GM19035 (cell line): Measurements from ENCODE around the gene SPATC1L.

ENCODE experiments used
- ATAC-seq: cut with Tn5 transposase; IDR thresholded peaks from one replicate; pipeline ENCODE4 v1.9.1; 2021; ENCODE audit not compliant: unreplicated experiment

Gene SPATC1L

DNA sequence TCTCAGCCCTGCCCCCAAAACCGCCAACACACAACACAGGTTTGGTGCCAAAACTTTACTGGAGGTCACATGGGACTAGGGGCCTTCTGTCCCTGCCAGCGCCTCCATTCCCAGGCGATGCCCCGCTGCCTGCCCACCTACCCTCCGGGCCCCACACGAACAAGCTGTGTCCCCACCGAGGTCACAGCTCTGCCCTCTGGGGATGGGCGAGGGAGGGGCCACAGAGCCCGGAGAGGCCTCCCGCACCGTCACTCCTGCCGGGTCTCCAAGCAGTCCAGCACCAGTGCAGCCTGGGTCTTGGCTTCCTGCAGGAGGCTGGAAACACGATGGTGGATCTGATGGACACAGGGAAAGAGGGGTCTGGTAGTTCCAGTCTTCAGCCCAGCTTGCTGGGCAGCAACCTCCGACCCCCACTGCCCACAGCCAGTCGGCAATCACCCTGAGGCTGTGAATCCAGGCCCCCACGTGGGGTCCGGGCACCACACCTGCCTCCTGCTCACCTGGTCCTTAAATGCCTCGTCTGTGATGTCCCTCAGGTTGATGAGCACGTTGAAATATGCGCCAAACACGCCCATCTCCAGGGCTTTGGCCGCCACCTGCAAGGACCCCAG is 47.4 kb downstream of the SPATC1L start:
- ATAC-seq = no peak

DNA sequence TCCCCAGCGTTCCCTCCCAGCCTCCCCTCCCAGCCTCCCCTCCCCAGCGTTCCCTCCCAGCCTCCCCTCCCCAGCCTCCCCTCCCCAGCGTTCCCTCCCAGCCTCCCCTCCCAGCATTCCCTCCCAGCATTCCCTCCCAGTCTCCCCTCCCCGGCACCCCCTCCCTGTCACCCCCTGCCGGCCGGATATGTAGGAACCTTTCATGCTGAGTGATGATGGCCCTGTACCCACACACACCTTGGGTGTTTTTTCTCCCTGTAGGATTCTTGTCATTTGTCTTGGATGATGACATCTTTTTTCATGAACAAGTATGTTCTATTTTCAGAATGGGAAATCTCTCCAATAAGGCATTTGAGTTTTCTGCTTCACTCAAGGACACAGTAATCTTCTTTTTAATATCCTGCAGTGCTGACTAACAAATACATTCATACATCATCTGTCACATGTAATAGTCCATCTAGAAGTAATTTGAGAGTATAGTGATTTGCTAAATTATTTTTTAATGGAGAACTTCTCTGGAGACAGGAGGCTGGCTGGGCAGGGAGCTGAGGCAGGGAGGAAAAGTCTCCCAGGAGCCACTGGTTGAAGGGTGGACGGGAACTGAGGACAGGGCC is 48.4 kb downstream of the SPATC1L start:
- ATAC-seq = no peak

DNA sequence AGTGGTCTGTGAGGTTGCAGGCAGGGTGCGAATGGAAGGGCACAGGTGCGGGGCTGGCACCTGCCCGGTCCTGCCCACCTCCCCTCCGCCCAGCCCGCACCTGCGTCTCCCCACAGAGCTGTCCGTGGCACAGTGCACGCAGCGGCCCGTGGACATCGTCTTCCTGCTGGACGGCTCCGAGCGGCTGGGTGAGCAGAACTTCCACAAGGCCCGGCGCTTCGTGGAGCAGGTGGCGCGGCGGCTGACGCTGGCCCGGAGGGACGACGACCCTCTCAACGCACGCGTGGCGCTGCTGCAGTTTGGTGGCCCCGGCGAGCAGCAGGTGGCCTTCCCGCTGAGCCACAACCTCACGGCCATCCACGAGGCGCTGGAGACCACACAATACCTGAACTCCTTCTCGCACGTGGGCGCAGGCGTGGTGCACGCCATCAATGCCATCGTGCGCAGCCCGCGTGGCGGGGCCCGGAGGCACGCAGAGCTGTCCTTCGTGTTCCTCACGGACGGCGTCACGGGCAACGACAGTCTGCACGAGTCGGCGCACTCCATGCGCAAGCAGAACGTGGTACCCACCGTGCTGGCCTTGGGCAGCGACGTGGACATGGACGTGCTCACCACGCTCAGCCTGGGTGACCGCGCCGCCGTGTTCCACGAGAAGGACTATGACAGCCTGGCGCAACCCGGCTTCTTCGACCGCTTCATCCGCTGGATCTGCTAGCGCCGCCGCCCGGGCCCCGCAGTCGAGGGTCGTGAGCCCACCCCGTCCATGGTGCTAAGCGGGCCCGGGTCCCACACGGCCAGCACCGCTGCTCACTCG is 52.2 kb downstream of the SPATC1L start:
- ATAC-seq = no peak

DNA sequence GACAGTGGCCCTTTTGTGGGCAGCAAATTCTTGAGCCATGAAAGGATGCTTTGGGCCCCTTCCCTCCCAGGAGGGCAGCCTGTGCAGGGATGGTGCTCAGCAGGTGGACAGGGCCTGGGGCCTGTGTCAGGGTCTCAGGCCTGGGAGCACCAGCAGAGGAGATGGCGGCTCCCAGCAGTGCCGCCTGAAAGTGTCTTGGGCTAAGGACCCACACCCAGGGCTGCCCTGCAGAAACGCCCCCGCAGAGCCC is 52.7 kb downstream of the SPATC1L start:
- no peak for ATAC-seq

DNA sequence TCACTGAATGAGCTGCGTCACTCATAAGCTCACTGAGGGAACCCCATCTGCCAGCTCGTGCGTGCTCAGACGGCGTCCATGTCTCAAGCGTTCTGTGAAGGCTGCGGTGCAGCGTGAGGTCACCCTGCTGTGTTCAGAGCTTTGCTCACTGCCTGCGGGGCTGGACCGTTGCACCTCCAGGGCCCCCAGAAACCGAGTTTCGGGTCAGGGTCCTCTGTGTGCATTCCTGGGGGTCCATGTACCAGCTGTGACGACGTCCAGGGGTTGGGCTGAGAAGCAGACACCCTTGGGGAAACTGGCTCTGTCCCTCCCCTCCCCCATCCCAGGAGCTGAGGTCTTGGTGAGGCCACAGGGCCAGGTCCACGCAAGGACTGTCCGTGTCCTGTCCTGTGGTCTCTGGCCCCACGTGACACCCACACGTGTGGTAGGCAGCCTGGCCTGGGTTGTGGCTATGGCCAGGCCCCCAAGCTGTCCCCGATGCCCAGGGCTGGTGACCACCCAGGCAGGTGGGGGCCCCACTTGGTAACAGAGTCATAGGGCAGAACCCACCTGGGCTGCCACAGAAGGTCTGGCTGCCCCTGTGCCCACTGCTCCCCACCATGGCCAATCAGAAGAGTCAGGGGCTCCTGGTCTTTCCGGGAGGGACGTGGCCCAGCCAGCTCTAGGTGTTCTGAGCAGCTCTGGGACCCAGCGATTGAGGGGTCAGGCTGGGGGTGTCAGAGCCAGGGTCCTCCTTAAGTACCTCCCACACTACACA is 53.2 kb downstream of the SPATC1L start:
- ATAC-seq = no peak

DNA sequence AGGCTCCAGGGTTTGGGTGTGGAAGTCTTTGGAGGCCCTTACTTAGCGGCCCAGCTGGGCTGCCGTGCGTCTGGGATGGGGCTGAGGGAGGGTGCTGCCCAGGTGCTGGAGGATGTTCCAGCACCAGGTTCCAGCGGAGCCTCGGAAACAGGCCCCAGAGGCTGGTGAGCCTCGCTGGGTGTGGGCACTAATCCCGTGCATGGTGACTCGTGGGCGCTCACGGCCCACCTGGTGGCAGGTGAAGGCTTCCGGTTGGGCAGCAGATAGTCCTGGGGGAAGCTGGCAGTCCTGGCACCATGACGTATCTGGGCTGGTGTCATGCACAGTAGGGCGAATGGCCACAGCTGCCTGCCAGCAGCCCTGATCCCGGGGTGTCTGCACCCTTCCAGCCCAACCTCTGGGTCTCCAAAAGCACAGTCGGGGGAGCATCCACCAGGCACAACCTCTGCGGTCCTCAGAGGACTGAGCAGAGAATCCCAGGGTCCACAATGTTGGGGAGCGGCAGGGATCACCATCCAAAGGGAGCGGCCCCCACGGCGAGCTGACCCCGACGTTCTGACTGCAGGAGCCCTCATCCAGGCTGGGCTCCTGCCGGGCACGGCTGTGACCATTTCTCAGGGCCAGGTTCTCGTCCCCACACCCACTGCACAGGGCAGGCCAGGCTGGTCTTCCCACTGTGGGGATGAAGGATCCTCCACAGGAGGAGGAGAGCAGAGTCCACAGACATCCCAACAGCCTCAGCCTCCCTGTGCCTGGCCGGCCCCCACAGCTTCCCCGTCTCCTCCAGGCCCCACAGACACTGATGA is 54.2 kb downstream of the SPATC1L start:
- no peak for ATAC-seq

DNA sequence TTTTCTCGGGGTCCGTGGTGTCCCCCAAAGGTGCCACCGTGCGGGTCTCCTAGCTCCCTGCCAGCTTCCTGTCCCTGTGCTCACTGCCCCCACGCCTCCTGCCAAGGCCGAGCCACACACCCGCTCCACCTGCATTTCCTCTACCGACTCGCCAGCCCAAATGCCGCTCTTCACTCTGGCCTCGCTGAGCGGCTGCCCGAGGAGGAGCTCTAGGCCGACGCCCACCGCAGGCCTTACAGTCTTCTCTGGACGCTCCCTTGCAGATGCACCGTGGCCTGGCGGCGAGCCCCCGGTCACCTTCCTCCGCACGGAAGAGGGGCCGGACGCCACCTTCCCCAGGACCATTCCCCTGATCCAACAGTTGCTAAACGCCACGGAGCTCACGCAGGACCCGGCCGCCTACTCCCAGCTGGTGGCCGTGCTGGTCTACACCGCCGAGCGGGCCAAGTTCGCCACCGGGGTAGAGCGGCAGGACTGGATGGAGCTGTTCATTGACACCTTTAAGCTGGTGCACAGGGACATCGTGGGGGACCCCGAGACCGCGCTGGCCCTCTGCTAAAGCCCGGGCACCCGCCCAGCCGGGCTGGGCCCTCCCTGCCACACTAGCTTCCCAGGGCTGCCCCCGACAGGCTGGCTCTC is 55.2 kb downstream of the SPATC1L start:
- no peak for ATAC-seq

DNA sequence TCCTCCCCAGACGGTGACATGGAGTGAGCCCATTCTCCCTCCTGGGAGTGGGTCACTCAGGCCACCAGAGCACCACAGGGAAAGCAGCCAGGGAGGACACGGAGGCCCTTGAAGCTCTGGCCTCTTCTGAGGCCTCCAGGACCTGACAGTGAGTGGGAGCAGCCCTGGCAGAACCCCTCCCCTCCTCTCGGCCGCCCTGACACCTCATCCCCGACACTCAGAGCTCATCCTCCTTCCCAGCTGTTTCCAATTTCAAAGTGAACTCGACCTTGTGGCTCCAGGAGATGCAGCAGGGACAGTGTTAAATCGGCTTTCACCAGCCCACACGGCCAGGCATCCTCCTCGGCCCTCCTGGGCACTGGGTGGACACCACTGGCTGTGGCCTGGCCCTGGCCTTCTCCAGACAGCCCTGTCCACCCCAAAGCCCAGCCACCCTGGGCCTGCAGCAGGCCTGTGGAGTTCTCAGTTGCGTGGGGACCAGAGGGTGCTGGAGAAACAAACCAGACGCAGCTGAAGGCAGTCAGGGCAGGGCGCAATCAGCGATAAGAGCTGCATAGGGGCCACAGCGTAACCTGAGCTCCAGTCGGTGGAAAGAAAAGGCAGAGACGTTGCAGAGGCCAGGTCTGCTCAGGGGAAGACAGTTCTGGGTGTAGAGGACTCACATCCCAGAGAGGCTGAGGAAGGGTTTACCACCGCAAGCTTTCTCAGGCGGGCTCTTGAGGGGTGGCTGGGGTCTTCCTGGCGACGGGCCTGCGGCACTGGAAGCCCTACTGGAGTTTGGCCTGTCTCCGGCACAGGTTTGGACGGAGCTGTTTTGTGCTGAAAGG is 55.9 kb downstream of the SPATC1L start:
- ATAC-seq = no peak

DNA sequence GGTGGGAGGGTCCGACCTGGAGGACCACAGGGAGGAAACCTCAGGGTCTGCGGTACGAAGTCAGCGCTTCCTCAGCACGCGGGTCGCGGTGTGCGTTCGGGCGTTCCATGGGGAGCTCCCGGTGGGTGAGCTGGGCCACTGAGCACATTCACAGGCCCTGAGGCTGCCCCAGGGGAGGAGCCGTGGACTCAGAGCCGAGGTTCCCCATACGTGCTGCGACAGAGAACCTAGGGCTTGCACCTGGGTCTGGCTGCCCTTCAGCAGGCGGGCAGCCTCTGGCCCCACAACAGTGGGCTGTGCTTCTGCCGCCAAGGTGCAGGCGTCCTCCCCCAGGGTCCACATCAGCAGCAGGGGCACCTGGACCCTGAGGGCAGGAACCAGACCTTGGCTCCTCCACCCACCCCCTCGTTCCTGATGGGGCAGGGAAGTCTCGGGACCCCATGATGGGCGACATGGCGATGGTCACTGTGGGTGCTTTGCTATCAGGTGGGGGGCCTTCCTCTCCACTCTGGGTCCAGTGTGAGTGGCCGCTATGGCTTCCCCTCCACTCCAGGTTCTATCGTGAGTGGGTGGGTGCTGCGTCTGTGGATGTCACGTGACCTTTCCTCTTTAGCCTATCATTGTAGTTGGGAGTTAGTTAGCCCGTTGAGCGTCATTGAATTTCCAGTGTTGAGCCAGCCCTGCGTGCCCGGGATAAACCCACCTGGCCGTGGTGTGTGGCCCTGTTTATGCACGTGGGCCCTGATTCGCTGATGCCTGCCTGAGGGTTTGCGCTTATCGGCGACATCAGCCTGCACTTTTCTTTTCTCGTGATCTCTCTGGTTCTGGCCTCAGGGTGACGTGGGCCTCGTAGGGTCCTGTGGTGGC is 56.8 kb downstream of the SPATC1L start:
- ATAC-seq = no peak

DNA sequence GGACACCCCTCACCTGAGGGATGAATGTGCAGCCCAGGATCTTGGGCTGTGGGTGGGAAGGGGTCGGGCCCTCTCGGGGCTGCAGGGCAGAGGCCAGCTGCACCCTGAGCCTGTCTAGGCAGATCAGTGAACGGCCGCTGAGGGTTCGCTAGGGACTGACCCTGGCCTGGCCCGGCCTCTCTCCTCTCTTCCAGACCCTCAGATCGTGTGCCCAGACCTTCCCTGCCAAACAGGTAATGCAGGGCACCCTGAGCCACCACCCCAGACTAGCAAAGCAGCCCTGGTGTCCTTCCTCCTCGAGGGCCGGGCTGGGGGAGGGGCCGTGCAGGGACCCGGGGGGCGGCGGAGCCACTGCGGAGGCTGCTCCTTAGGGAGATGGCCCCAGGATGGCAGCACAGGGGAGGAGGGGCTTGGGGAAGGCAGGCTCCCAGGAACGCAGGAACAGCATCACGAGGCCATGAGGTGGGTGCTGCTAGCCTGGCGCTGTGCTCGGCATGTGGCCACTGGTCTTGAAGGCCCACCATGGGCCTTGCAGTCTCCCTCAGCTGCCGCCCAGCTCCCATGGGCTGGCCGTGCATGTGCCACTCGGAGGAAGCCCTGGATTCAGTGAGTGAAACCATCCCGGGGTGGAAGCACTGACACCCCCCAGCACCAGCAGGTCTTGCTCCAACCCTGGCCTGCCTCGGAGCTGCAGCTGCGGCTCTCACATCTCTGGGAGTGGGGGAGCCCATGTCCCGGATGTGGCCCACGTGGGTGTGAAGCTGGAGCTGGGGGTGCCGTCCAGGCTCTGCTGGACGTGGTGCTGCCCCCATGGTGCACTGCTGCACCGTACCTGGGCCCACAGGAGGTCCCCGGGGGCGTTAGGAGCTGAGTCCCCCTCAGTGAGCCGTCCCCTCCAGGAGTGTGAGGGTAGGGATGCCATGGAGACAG is 57.7 kb downstream of the SPATC1L start:
- ATAC-seq = no peak

DNA sequence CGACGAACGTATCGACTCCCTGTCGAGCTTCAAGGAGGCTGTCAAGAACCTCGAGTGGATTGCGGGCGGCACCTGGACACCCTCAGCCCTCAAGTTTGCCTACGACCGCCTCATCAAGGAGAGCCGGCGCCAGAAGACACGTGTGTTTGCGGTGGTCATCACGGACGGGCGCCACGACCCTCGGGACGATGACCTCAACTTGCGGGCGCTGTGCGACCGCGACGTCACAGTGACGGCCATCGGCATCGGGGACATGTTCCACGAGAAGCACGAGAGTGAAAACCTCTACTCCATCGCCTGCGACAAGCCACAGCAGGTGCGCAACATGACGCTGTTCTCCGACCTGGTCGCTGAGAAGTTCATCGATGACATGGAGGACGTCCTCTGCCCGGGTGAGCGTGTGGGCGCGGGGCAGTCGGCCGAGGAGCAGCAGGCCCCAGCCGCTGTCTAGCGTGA is 58.4 kb downstream of the SPATC1L start:
- no peak for ATAC-seq

DNA sequence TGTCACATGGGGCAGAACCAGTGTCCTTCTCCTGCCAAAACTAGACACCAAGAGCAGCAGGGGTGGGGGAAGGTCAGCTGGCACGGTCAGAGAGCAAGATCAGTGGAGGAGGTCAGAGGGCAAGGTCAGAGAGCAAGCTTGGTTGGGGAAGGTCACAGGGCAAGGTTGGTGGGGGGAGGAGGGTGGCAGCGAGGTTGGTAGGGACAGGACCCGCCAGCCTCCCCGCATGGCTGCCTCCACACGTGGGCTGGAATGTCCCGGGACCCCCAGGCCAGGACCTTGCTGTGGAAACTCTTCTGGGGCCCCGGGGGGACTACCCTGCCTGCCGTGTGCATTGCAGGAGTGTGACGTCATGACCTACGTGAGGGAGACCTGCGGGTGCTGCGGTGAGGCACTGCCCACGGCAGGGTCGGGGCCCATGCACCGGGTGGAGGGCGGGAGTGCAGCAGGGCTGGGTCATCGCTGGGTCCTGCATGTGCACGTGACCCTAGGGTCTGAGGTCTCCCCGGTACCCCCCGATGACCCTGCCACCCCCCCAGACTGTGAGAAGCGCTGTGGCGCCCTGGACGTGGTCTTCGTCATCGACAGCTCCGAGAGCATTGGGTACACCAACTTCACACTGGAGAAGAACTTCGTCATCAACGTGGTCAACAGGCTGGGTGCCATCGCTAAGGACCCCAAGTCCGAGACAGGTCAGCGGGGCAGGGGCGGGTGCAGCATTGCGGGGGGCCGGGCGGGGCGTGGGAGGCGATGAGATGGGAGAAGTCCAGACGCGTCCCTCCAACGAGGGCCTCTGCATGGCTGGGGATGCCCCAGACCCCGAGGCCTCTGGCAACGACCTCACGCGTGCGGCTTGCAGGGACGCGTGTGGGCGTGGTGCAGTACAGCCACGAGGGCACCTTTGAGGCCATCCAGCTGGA is 59.1 kb downstream of the SPATC1L start:
- no peak for ATAC-seq

DNA sequence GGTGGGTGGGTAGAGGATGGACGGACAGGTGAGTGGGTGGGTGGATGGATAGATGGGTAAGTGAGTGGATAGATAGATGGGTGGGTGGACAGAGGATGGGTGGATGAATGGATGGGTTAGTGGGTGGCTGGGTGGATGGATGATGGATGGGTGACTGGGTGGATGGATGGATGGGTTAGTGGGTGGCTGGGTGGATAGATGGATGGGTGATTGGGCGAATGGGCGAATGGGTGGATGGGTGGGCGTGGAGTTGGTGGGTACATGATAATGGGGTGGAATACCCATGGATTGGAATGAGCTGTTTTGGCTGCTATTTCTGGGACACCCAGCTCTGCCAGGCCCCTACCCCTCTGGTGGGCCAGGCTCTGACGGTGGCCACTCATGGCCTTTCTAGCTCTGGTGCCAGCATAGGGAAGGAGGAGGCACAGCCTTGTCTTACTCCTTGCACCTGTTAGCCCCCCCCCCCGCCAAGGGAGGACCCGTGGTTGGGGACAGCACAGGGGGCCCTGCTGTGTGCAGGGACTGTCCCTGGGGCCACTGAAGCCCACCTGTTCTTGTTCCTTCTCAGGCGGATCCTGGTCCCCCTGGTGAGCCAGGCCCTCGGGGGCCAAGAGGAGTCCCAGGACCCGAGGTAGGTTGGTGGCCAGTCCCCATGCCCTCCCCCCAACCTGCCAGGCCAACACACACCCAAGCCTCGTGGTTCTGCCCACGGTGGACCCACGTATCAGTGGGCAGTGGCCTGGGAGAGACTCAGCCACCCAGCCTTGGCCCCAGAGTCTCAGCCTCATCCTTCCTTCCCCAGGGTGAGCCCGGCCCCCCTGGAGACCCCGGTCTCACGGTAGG is 60.0 kb downstream of the SPATC1L start:
- ATAC-seq = no peak

DNA sequence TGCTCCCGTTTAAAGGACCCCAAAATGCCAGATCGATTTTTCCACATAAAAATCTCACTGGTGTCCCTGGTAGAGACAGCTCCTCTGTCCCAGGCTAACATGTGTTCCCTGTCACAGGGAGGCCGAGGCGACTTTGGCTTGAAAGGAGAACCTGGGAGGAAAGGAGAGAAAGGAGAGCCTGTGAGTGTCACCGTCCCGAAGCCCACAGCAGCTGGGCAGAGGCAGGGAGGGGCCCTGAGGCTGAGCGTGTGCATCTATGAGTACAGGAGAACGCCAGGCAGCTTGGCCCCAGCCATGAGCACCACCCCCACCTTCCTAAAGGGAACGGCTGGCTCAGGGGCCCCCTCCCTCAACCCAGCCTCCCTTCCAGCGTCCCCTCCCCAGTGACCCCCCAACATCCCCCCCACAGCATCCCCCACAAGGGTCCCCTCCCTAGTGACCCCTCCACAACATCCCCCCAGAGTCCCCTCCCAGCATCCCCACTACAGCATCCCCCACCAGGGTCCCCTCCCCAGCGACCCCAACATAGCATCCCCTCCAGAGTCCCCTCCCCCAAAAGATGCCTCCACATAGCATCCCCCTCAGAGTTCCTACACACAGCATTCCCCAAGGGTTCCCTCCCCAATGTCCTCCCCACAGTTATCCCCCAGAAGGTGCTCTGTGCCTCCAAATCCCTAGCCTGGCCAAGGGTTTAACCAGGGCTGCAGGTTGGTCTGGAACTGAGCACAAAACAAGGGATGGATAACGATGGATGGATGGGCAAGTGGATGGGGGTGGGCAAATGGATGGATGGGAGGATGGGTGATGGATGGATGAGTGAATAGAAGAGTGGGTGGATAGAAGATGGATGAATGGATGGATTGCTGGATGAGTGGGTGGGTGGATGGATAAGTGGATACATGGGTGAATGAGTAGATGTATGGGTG is 61.2 kb downstream of the SPATC1L start:
- ATAC-seq = no peak
